ENCODE data around the gene BNIPL. TPM values are rescaled to one million over a fixed set of nuclear protein-coding genes. Genes with fewer than 3 reads are reported as not detected.
A peak's percentile ranks its signal among the peaks of the same experiment; 100 is the strongest.

Gene BNIPL
- total and polyA plus RNA-seq, 2 of the 4 experiments (the other 2 are of a cell fraction) = under 0.01 to 0.38 TPM

DNA sequence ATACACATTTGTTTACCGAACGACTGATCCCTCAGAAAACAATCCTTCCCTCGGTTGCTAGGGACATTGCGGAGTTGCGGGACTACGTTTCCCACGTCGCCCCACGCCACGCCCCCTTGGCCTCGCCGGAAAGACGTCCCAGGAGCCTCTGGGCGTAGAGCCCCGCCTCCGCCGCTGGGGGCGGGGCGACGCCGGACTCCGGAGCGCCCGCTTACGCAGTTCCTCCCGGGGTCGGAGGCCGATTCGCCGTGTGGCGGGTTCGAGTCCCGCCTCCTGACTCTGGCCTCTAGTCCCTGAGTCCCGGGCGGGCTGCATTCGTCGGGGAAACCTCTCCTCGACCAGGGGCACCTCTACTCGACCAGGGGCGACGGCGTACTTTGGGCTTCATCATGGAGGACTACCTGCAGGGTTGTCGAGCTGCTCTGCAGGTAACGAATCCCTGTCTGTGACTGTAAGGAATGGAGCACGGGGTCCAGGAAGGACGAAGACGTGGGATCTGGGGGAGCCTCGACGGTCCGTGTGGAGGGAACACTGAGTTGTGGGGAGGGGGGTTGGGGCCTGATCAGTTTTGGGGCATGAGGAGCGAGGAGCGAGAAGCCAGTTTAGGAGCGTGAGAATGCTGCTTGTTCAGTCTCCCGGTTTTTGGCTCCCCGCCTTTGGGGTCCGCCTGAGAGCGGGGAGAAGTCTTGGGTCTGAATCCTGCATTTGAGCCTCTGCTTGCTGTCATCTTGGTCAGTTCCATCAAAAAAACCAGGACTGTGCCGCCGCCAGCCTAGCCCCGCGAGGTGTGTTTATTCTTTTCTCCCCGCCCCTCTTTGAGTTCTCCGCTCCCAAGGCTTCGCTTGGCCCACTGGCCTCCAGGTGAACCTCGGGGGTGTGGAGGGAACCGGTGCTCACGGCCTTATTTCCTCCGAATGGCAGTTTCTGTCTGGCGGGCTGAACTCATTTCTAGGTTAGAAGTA lies 27.9 kb upstream of the BNIPL start, which contains the start of gene PRUNE1:
Gene PRUNE1 (plus strand): TSS at position 206 of the 962 bp plus-strand sequence. CDS start 184 bp downstream, at position 390.
- WGBS, 2 experiments (ENCODE audit: extremely low coverage in 2 of 2, insufficient read length in 1 of 2) = 1% methylated on average over 45 of the region's 69 CpGs; no CpG with 5 or more reads in 1 of the 2 experiments
- H3K4me2 ChIP-seq (ENCODE audit: low read depth, low read length) = peak within 1 kb of the TSS; percentile 90
- peak within 1 kb of the TSS; percentile 77 for H2BK5ac ChIP-seq (ENCODE audit: low read depth, low read length, poor library complexity, severe bottlenecking)
- H3K9ac ChIP-seq (ENCODE audit: low read depth, low read length) = peak within 1 kb of the TSS; percentile 77
- dilution Hi-C loops (cut with HindIII; ENCODE audit: low sequenced_read_pairs, unreplicated experiment) (no loop called here), intact Hi-C loops (cut with micrococcal nuclease) (loop anchor here (5.0 to 10.0 kb wide), 2 partner anchors 54 to 444 kb away; partner anchors contain the start of gene MLLT11), in situ Hi-C loops (cut with MboI; ENCODE audit: low sequenced_read_pairs) (no loop called here)
- H4K8ac ChIP-seq (ENCODE audit: low read depth in 2 of 2, low read length in 2 of 2) = peak within 1 kb of the TSS; percentile 73 to 95
- H2BK15ac ChIP-seq (ENCODE audit: low read depth, low read length) = peak within 1 kb of the TSS; percentile 29; the same call in 2 of the 3 replicates
- ATAC-seq (ENCODE audit: low read depth) (peak; percentile 90), DNase-seq (peak; percentile 94)
- CTCF ChIA-PET = no interaction called here
- peak within 1 kb of the TSS; percentile 98 for H2AFZ ChIP-seq (replicated peaks; ENCODE audit: low read length, poor library complexity)
- peak within 1 kb of the TSS; percentile 80 for H2BK120ac ChIP-seq (ENCODE audit: low read depth, low read length)
- peak within 1 kb of the TSS; percentile 79 for H4K91ac ChIP-seq (ENCODE audit: insufficient read depth, low read depth, low read length)
- no peaks in the 10 kb centered on the region for H3K9me3 ChIP-seq (ENCODE audit: control insufficient read depth, insufficient read depth, low read length)
- no TSS peak for BruUV-seq (replicated peaks)
- no peaks in the 10 kb centered on the region for H3K36me3 ChIP-seq (ENCODE audit: control insufficient read depth, insufficient read depth, low read length)
- no peaks in the 10 kb centered on the region for H3K27me3 ChIP-seq (ENCODE audit: control insufficient read depth, insufficient read depth, low read length)
- no peaks in the 10 kb centered on the region for H4K20me1 ChIP-seq (ENCODE audit: insufficient read depth, low read length)
- peak within 1 kb of the TSS; percentile 76 for H4K5ac ChIP-seq (ENCODE audit: low read depth, low read length)
- peaks cover 11% of the 10 kb centered on the region for H3K9me1 ChIP-seq (ENCODE audit: insufficient read depth, low read length)
- peak within 1 kb of the TSS; percentile 97 for H2AK9ac ChIP-seq (replicated peaks; ENCODE audit: low read depth, low read length, poor library complexity)
- H3K79me1 ChIP-seq (ENCODE audit: low read depth in 1 of 2, low read length in 2 of 2) = peaks cover 16 to 52% of the 10 kb centered on the region in 2 experiments
- peak within 1 kb of the TSS; percentile 76 for H3K27ac ChIP-seq (ENCODE audit: insufficient read depth, low read length)
- peak within 1 kb of the TSS; percentile 99 for H3K4ac ChIP-seq (ENCODE audit: low read depth, low read length)
- POLR2A ChIA-PET (ENCODE audit: unreplicated experiment) = interaction anchor here (0.5 kb wide), 1 partner anchor 430 kb away, joined by 3 read pairs; no protein-coding TSS in a partner anchor
- H3K56ac ChIP-seq (ENCODE audit: extremely low read depth, insufficient read depth, low read length) = peak within 1 kb of the TSS; percentile 70
- H3K18ac ChIP-seq (ENCODE audit: low read depth, low read length) = peak within 1 kb of the TSS; percentile 43
- no peak within 1 kb of the TSS for H2BK20ac ChIP-seq (ENCODE audit: low read depth, low read length)
- peaks cover 5% of the 10 kb centered on the region; the same call in 1 of the 2 replicates for H3K4me1 ChIP-seq (ENCODE audit: control insufficient read depth, insufficient read depth, low read length)
- peak within 1 kb of the TSS; percentile 94 for H2AK5ac ChIP-seq (ENCODE audit: low read depth, low read length)
- peak within 1 kb of the TSS; percentile 99 for H3K14ac ChIP-seq (replicated peaks; ENCODE audit: low read depth, low read length)
- H3K23ac ChIP-seq (ENCODE audit: low read depth, low read length) = peak within 1 kb of the TSS; percentile 98
- H3K4me3 ChIP-seq (ENCODE audit: insufficient read depth, low read depth, low read length) = peak within 1 kb of the TSS; percentile 79
- TF ChIP-seq CHD1 (IDR thresholded peaks at IDR 0.05; ENCODE audit: low read depth, low read length) = no peak
- TF ChIP-seq, protein P1, sequence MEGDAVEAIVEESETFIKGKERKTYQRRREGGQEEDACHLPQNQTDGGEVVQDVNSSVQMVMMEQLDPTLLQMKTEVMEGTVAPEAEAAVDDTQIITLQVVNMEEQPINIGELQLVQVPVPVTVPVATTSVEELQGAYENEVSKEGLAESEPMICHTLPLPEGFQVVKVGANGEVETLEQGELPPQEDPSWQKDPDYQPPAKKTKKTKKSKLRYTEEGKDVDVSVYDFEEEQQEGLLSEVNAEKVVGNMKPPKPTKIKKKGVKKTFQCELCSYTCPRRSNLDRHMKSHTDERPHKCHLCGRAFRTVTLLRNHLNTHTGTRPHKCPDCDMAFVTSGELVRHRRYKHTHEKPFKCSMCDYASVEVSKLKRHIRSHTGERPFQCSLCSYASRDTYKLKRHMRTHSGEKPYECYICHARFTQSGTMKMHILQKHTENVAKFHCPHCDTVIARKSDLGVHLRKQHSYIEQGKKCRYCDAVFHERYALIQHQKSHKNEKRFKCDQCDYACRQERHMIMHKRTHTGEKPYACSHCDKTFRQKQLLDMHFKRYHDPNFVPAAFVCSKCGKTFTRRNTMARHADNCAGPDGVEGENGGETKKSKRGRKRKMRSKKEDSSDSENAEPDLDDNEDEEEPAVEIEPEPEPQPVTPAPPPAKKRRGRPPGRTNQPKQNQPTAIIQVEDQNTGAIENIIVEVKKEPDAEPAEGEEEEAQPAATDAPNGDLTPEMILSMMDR (conservative IDR thresholded peaks at IDR 0.05; ENCODE audit: low read depth, low read length) = no peak
- no peak for TF ChIP-seq MAFK (IDR thresholded peaks at IDR 0.05; ENCODE audit: low read depth, low read length)
- no peak for TF ChIP-seq RAD21 (IDR thresholded peaks at IDR 0.05; ENCODE audit: low read length)
- no peak for TF ChIP-seq NFE2L2 (IDR thresholded peaks at IDR 0.05; ENCODE audit: low read depth, low read length)
- 0 out of 2 replicates have a peak, but pooled peaks have one; percentile 9 for TF ChIP-seq RFX5 (IDR thresholded peaks at IDR 0.05; ENCODE audit: low read depth, low read length)
- TF ChIP-seq FOS (IDR thresholded peaks at IDR 0.05; ENCODE audit: low read depth, low read length) = no peak
- TF ChIP-seq CEBPB (IDR thresholded peaks at IDR 0.05; ENCODE audit: low read depth, low read length) = peak; percentile 57; the same call in 1 of the 2 replicates
- peak; percentile 85 for TF ChIP-seq MAZ (IDR thresholded peaks at IDR 0.05; ENCODE audit: borderline replicate concordance, low read depth, low read length)
- no peak for TF ChIP-seq SMC3 (IDR thresholded peaks at IDR 0.05; ENCODE audit: low read depth, low read length)
- TF ChIP-seq RCOR1 (IDR thresholded peaks at IDR 0.05; ENCODE audit: insufficient replicate concordance, low read length) = no peak
- TF ChIP-seq, protein P2, sequence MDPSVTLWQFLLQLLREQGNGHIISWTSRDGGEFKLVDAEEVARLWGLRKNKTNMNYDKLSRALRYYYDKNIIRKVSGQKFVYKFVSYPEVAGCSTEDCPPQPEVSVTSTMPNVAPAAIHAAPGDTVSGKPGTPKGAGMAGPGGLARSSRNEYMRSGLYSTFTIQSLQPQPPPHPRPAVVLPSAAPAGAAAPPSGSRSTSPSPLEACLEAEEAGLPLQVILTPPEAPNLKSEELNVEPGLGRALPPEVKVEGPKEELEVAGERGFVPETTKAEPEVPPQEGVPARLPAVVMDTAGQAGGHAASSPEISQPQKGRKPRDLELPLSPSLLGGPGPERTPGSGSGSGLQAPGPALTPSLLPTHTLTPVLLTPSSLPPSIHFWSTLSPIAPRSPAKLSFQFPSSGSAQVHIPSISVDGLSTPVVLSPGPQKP (IDR thresholded peaks at IDR 0.05; ENCODE audit: borderline replicate concordance, low read depth, low read length) = no peak
